Lower leg skin (tissue), 3 donors: ENCODE data around the gene POU6F2.

Source experiments
- POLR2A ChIP-seq, 2 donors: fragments of 450-650 bp; IDR thresholded peaks; one replicate each; pipeline ENCODE4 v1.6.1; 2016 to 2017; ENCODE audit warnings: antibody characterized with exemption in 2 of 2, mild to moderate bottlenecking in 1 of 2, moderate library complexity in 1 of 2
- TF ChIP-seq, protein P1 (sequence below), 3 donors: fragments of 450-650 bp; IDR thresholded peaks; one replicate each; pipeline ENCODE4 v1.5.1; 2016; ENCODE audit warnings: antibody characterized with exemption in 3 of 3, mild to moderate bottlenecking in 3 of 3, moderate library complexity in 2 of 3

DNA sequence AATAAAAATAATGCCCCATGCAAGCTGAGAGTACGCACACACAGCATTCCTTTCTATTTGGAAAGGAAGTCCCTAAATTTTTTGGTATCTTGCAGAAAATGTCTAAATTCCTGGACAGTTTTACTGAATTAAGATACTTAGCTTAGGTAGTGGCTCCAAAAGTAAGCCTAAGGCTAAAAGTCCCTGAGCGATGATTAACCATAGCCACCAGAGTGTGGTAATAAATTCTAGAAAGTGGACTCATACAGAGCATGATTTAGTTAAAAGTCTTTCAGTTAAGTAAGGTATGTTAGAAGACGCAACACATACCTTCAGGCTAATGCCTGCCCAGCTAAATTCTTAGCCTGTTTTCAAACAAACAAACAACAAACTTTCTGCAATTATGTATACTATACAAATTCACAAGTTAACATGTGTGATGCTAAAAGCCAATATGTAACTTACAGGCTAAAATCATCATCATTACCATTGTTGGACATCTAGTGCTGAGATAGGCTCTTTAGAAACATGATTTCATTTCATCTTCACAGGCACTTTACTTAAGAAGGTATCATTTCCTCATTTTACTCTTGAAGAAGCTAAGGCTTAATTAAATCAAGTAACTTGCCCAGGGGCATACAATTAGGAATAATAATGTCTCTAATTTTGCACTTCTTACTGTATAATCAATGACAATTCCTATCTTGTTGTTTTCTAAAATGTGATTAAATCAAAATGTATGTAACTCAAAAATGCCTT lies 327.1 kb downstream of the POU6F2 start:
- TF ChIP-seq, protein P1, sequence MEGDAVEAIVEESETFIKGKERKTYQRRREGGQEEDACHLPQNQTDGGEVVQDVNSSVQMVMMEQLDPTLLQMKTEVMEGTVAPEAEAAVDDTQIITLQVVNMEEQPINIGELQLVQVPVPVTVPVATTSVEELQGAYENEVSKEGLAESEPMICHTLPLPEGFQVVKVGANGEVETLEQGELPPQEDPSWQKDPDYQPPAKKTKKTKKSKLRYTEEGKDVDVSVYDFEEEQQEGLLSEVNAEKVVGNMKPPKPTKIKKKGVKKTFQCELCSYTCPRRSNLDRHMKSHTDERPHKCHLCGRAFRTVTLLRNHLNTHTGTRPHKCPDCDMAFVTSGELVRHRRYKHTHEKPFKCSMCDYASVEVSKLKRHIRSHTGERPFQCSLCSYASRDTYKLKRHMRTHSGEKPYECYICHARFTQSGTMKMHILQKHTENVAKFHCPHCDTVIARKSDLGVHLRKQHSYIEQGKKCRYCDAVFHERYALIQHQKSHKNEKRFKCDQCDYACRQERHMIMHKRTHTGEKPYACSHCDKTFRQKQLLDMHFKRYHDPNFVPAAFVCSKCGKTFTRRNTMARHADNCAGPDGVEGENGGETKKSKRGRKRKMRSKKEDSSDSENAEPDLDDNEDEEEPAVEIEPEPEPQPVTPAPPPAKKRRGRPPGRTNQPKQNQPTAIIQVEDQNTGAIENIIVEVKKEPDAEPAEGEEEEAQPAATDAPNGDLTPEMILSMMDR (IDR thresholded peaks at IDR 0.05), result no peak
- TF ChIP-seq POLR2A (IDR thresholded peaks at IDR 0.05), result no peak
